ENCODE measurements around the gene GGACT.

GGACT gene

DNA sequence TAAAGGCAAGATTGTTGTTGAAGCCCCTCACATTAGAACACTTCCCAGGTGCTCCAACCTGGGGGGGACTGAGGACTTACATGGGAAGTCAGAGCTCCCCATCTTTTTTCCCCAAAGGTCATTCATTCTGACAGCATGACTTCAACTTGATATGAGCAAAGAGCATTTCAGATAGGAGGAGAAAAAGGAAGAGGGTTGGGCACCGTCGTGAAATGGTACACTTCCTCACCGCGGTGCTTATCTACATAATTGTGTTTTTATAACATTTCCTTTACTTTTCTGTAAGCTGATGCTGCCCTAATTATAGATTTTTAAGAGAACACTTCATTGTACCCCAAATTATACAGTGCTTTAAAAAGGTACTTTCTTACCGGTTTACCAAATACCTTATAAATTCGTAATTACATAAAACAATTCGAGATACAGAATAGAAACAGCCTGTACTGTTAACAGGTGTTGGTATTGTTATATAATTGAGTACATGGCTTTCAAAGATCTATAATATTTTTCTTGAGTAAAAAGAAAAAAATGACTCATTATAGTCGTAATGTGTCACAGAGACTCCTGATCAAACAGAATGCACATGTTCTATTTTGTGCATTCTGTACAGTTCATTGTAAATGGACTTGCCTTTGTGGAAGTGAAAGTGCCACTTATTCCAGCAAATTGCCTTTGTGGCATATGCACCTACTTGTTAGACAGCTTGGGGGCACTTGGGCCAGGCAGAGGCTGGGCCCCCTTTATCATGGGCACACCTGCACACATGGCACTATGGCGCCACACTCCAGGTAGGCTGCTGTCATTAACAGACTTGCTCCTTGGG, 81.8 kb downstream of the GGACT start:
- peaks cover 40% of the 10 kb centered on the region for H3K4me1 ChIP-seq (ENCODE audit: insufficient read depth, low read length)
- H3K9ac ChIP-seq (ENCODE audit: low read depth, low read length), result no peak overlapping the region
- no peak overlapping the region for H3K4me3 ChIP-seq (ENCODE audit: low read length)
- no peaks in the 10 kb centered on the region for H3K9me3 ChIP-seq (ENCODE audit: insufficient read depth, low read depth, low read length)
- no peaks in the 10 kb centered on the region for H3K27me3 ChIP-seq (ENCODE audit: insufficient read depth, low read length)
- no peaks in the 10 kb centered on the region for H3K36me3 ChIP-seq (ENCODE audit: insufficient read depth, low read depth, low read length)
- no peak overlapping the region for H3K27ac ChIP-seq (ENCODE audit: low read length)

DNA sequence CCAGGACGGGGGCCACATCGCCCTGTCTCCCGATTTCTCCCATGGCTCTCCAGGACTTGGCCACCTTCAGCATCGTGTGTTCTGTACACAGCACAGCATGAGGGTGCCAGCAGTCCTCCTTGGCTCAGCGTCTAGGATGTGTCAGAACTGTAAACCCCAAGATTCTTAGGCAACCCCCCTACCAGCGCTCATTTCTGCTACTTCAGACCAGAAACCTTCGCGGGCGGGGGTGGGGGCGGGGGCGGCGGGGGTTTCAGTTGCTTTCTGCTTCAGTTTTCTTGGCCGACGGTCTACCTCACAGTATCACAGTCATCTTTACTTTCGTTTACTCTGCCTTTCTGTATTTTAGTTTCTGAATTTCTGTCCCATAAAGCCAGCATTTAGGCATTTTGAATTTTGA, 82.4 kb downstream of the GGACT start:
- no peaks in the 10 kb centered on the region for H3K9me3 ChIP-seq (ENCODE audit: insufficient read depth, low read depth, low read length)
- no peaks in the 10 kb centered on the region for H3K27me3 ChIP-seq (ENCODE audit: insufficient read depth, low read length)
- H3K36me3 ChIP-seq (ENCODE audit: insufficient read depth, low read depth, low read length), result no peaks in the 10 kb centered on the region
- no peak overlapping the region for H3K27ac ChIP-seq (ENCODE audit: low read length)
- peaks cover 33% of the 10 kb centered on the region for H3K4me1 ChIP-seq (ENCODE audit: insufficient read depth, low read length)
- no peak overlapping the region for H3K4me3 ChIP-seq (ENCODE audit: low read length)
- no peak overlapping the region for H3K9ac ChIP-seq (ENCODE audit: low read depth, low read length)

DNA sequence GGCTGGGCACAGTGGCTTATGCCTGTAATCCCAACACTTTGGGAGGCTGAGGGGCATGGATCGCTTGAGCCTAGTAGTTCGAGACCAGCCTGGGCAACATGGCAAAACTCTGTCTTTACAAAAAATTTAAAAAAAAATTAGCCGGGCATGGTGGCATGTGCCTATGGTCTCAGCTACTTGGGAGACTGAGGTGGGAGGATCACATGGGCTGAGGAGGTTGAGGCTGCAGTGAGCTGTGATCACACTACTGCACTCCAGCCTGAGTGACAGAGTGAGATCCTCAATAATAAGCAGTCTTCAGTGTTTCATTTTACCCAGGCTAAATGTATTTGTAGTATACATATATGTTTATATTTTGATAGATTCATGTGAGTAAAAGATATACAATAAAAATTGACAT, 85.0 kb downstream of the GGACT start:
- no peaks in the 10 kb centered on the region for H3K9me3 ChIP-seq (ENCODE audit: insufficient read depth, low read depth, low read length)
- H3K27me3 ChIP-seq (ENCODE audit: insufficient read depth, low read length), result no peaks in the 10 kb centered on the region
- H3K4me3 ChIP-seq (ENCODE audit: low read length), result no peak overlapping the region
- H3K36me3 ChIP-seq (ENCODE audit: insufficient read depth, low read depth, low read length), result no peaks in the 10 kb centered on the region
- peaks cover 21% of the 10 kb centered on the region for H3K4me1 ChIP-seq (ENCODE audit: insufficient read depth, low read length)
- no peak overlapping the region for H3K9ac ChIP-seq (ENCODE audit: low read depth, low read length)
- no peak overlapping the region for H3K27ac ChIP-seq (ENCODE audit: low read length)

DNA sequence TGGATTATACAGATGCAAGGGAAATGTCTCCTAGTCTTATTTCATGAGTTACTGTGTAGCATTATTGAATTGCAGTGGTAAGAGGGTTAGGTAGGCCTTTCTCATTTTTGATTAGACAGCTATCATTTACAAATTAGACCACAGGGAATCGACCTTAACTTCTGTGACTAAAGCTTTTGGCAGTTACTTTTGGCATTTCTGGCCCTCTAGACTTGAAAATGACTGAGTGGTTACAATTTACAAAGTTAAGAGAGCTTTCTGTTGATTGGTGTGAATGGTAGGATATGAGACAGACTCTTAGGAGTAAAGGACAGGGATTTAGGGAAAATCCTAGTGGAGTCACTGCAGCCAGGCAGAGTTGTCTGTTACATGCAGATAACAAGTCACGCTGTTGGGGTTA, 86.1 kb downstream of the GGACT start:
- Histone ChIP-seq H3K27me3 (ENCODE audit: insufficient read depth, low read length) (no peaks in the 10 kb centered on the region), H3K27ac (ENCODE audit: low read length) (no peak overlapping the region), H3K9me3 (ENCODE audit: insufficient read depth, low read depth, low read length) (no peaks in the 10 kb centered on the region), H3K9ac (ENCODE audit: low read depth, low read length) (no peak overlapping the region), H3K4me3 (ENCODE audit: low read length) (no peak overlapping the region), H3K4me1 (ENCODE audit: insufficient read depth, low read length) (peaks cover 18% of the 10 kb centered on the region), H3K36me3 (ENCODE audit: insufficient read depth, low read depth, low read length) (no peaks in the 10 kb centered on the region)

DNA sequence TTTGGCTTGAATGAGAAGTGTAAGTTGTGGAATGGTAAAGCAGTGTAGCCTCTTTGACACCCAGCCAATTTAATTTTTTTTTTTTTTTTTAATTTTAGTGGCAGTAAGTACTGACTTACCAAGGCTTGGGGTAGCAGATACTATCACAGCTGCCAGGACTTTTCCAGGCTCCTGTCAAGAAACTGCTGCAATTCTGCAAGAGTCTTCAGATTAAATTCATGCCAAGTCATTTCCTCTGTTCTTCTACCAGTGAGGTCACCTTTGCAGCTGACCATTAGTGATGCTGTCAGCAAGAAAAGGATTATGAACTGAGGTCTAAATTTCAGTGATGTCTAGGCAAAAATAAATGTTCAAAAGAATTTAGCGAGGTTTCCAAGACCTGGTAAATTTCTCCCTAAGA, 91.2 kb downstream of the GGACT start:
- H3K9ac ChIP-seq (ENCODE audit: low read depth, low read length), result no peak overlapping the region
- no peaks in the 10 kb centered on the region for H3K36me3 ChIP-seq (ENCODE audit: insufficient read depth, low read depth, low read length)
- H3K4me3 ChIP-seq (ENCODE audit: low read length), result no peak overlapping the region
- H3K27me3 ChIP-seq (ENCODE audit: insufficient read depth, low read length), result no peaks in the 10 kb centered on the region
- H3K4me1 ChIP-seq (ENCODE audit: insufficient read depth, low read length), result peaks cover 16% of the 10 kb centered on the region
- no peaks in the 10 kb centered on the region for H3K9me3 ChIP-seq (ENCODE audit: insufficient read depth, low read depth, low read length)
- no peak overlapping the region for H3K27ac ChIP-seq (ENCODE audit: low read length)

DNA sequence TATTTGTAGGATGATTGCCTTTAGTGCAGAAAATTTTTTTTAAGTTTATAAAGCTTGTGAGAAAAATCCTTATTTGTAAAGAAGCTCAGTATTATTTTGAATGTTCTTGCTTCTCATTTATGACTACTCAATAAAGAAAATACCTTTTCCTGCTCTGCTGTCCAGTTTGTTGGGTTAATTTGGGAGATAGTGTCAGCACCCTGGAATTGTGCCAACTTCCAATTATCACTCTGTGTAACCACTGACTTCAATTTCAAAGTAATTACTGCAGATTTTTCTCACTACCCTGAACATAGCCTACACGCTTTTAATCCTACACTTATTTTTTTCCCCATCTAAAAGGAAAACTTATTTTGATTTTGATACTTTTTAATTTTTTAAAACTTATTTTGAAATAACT, 93.1 kb downstream of the GGACT start:
- H3K4me1 ChIP-seq (ENCODE audit: insufficient read depth, low read length), result peaks cover 22% of the 10 kb centered on the region
- no peak overlapping the region for H3K27ac ChIP-seq (ENCODE audit: low read length)
- no peaks in the 10 kb centered on the region for H3K36me3 ChIP-seq (ENCODE audit: insufficient read depth, low read depth, low read length)
- H3K4me3 ChIP-seq (ENCODE audit: low read length), result no peak overlapping the region
- no peaks in the 10 kb centered on the region for H3K9me3 ChIP-seq (ENCODE audit: insufficient read depth, low read depth, low read length)
- H3K27me3 ChIP-seq (ENCODE audit: insufficient read depth, low read length), result no peaks in the 10 kb centered on the region
- no peak overlapping the region for H3K9ac ChIP-seq (ENCODE audit: low read depth, low read length)

DNA sequence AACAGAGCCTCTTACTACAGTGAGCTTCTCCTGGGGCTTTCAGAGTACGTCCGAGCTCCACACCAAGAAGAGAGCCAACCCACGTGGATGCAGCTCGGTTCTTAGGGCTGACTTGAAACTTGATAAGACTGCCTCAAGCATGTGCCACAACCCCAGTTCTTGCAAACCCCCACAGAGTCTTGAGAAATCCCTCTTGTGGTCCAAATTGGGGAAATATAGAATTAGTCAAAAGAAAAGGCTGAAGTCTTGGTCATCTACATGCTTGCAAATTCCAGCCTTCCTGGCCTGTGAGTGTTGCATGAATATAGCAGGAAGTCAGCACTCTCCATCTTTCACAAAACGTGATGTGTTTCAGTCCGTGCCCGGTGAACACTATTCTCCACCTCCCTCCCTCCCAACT, 95.2 kb downstream of the GGACT start:
- Histone ChIP-seq H3K36me3 (ENCODE audit: insufficient read depth, low read depth, low read length) (no peaks in the 10 kb centered on the region), H3K9me3 (ENCODE audit: insufficient read depth, low read depth, low read length) (no peaks in the 10 kb centered on the region), H3K4me1 (ENCODE audit: insufficient read depth, low read length) (peaks cover 17% of the 10 kb centered on the region), H3K27me3 (ENCODE audit: insufficient read depth, low read length) (no peaks in the 10 kb centered on the region), H3K27ac (ENCODE audit: low read length) (no peak overlapping the region), H3K4me3 (ENCODE audit: low read length) (no peak overlapping the region), H3K9ac (ENCODE audit: low read depth, low read length) (no peak overlapping the region)

DNA sequence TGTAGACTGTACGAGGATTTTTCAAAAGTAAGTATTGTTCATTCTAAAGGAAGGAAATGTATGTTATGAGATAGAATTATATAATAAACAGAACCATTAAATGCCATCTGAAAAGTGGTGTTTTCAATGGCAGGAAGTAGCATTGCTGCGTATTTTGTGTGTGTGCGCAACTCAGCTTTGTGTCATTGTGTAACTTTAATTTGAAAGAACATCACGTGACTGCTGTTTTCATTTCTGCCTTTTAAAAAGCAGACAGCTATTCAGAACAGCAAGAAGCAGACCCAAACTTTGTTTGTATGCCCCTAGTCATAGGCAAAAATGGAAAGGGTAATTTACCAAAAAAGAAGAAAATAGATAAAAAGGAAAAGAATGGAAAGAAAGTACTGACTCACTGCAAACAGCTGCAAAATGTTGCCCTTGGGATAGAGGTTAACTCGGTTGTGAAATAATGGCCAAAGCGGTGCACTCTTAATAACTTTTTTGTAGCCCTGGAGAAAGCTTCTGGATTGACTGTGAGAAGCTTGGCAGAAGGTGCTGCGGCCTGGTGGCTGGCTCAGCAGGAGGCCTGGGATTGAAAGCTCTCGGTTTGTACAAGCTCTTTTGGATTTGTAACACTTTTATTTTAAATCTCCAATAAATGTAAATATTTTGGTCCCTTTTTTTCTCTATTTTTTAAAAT, 97.3 kb downstream of the GGACT start:
- H3K4me1 ChIP-seq (ENCODE audit: insufficient read depth, low read length), result peaks cover 23% of the 10 kb centered on the region
- no peak overlapping the region for H3K27ac ChIP-seq (ENCODE audit: low read length)
- H3K4me3 ChIP-seq (ENCODE audit: low read length), result peak overlapping the region; percentile 5; the same call in 1 of the 2 replicates
- no peaks in the 10 kb centered on the region for H3K27me3 ChIP-seq (ENCODE audit: insufficient read depth, low read length)
- H3K9me3 ChIP-seq (ENCODE audit: insufficient read depth, low read depth, low read length), result no peaks in the 10 kb centered on the region
- H3K9ac ChIP-seq (ENCODE audit: low read depth, low read length), result no peak overlapping the region
- H3K36me3 ChIP-seq (ENCODE audit: insufficient read depth, low read depth, low read length), result no peaks in the 10 kb centered on the region

DNA sequence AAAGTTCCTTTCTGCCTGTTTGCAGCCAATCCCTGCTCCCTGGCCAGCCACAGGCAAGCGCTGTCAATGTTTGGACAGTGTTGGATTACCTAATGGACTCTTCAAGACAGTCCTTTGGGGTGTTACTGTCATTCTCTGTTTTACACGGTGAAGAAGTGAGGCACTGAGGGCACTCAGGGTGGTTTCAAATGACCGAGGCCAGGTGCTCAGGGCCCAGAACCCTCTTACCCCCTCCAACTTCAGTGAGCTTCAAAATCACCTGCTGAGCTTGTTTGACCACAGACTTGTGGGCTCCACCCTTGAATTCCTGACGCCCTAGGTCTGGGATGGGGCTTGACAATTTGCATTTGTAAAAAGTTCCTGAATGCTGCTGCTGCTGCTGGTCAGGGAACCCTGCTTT, 97.9 kb downstream of the GGACT start:
- H3K4me1 ChIP-seq (ENCODE audit: insufficient read depth, low read length), result peaks cover 23% of the 10 kb centered on the region
- no peak overlapping the region for H3K27ac ChIP-seq (ENCODE audit: low read length)
- no peak overlapping the region for H3K9ac ChIP-seq (ENCODE audit: low read depth, low read length)
- no peaks in the 10 kb centered on the region for H3K27me3 ChIP-seq (ENCODE audit: insufficient read depth, low read length)
- 0 out of 2 replicates have a peak overlapping the region, but pooled peaks have one; percentile 5 for H3K4me3 ChIP-seq (ENCODE audit: low read length)
- H3K36me3 ChIP-seq (ENCODE audit: insufficient read depth, low read depth, low read length), result no peaks in the 10 kb centered on the region
- no peaks in the 10 kb centered on the region for H3K9me3 ChIP-seq (ENCODE audit: insufficient read depth, low read depth, low read length)

DNA sequence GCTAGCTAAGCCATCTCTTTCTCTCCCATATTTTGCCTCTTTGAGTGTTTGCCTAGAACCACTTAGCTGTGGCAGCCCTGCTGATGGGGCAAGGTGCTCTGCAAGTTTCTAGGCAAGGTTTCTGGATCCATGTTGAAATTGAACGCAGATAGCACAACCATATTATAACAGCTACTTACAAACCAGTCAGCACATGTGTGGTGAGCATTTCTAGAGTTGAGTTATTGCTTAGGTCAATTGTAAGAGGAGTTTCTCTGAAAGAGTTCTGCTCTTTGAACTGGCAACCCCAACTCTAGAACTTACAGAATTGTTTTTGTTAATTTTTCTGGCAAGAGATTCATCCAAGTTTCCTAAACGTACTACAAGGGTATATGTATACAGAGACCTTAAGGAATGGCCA, 103.3 kb downstream of the GGACT start:
- Histone ChIP-seq H3K9ac (ENCODE audit: low read depth, low read length) (no peak overlapping the region), H3K4me1 (ENCODE audit: insufficient read depth, low read length) (peaks cover 15% of the 10 kb centered on the region), H3K27ac (ENCODE audit: low read length) (no peak overlapping the region), H3K36me3 (ENCODE audit: insufficient read depth, low read depth, low read length) (no peaks in the 10 kb centered on the region), H3K9me3 (ENCODE audit: insufficient read depth, low read depth, low read length) (no peaks in the 10 kb centered on the region), H3K27me3 (ENCODE audit: insufficient read depth, low read length) (no peaks in the 10 kb centered on the region), H3K4me3 (ENCODE audit: low read length) (no peak overlapping the region)

DNA sequence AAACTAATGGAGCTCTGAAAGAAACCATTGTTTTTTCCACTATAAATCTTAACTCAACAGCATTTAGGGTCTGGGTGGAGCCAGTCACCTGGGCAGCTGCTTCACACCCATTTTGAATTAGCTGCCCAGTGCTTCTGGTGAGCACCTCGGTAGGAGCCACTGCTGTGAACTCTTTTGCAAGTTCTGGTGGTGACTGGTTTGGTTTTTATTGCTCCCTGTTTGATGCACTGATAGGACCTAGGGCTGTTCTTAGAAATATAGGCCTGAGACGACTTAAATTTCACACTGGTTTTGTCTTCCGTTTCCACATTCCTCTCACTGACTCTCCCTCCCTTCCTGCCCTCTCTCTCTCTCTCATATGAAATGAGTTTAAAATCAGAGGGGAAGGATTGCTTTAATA, 103.9 kb downstream of the GGACT start:
- no peak overlapping the region for H3K9ac ChIP-seq (ENCODE audit: low read depth, low read length)

DNA sequence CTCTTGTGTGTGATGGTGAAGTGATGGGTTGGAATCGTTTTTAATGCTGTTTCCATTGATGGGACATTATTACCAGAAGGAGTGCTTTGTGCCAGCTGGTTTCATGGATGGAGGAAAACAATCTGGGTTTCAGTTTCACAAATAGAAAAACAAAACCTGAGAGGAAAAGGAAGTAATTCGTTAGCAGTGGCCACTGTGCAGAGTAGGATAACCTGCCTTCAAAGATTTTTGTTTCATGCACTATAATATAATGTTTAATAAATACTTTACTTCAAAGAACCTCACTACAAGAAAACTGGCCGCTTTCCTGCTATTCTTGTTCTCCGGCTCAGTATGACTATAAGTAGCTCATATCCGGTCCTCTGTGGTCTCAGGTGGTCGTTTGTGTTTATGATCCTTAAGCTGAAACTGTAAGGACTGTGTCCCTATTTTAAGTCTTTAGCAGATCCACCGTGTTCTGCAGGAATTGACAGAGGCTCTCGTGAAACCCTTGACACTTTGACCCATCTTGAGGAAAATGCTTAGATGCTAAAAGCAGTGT, 104.7 kb downstream of the GGACT start:
- H3K4me3 ChIP-seq (ENCODE audit: low read length), result no peak overlapping the region
- peaks cover 10% of the 10 kb centered on the region; the same call in 1 of the 2 replicates for H3K4me1 ChIP-seq (ENCODE audit: insufficient read depth, low read length)
- H3K9me3 ChIP-seq (ENCODE audit: insufficient read depth, low read depth, low read length), result no peaks in the 10 kb centered on the region
- no peak overlapping the region for H3K27ac ChIP-seq (ENCODE audit: low read length)
- no peaks in the 10 kb centered on the region for H3K36me3 ChIP-seq (ENCODE audit: insufficient read depth, low read depth, low read length)
- H3K9ac ChIP-seq (ENCODE audit: low read depth, low read length), result no peak overlapping the region
- no peaks in the 10 kb centered on the region for H3K27me3 ChIP-seq (ENCODE audit: insufficient read depth, low read length)

More for the DNA sequence above, 103.9 kb downstream of the GGACT start:
- Histone ChIP-seq H3K4me3 (ENCODE audit: low read length) (no peak overlapping the region), H3K9me3 (ENCODE audit: insufficient read depth, low read depth, low read length) (no peaks in the 10 kb centered on the region), H3K4me1 (ENCODE audit: insufficient read depth, low read length) (peaks cover 10% of the 10 kb centered on the region; the same call in 1 of the 2 replicates), H3K36me3 (ENCODE audit: insufficient read depth, low read depth, low read length) (no peaks in the 10 kb centered on the region), H3K27me3 (ENCODE audit: insufficient read depth, low read length) (no peaks in the 10 kb centered on the region), H3K27ac (ENCODE audit: low read length) (no peak overlapping the region)

Measured in iPS-20b (cell line).